ENCODE results near the gene FAM135A. TPM values are rescaled to one million over a fixed set of nuclear protein-coding genes. Genes with fewer than 3 reads are reported as not detected.
"Not testable (repeated sequence)": the region's sequence is repeated elsewhere in the genome, so short reads cannot be mapped to it uniquely, and the experiment has no call there.

FAM135A gene
- total RNA-seq, 1 donor from 2014 or later, result 11.4 TPM

GRCh38 chr6:70436320-70436719 is 23.0 kb downstream of the FAM135A start:
- DNase-seq (ENCODE audit: missing footprints) (no peak), ATAC-seq (no peak)
- intact Hi-C loops (cut with DNase I), result no loop called here

DNA sequence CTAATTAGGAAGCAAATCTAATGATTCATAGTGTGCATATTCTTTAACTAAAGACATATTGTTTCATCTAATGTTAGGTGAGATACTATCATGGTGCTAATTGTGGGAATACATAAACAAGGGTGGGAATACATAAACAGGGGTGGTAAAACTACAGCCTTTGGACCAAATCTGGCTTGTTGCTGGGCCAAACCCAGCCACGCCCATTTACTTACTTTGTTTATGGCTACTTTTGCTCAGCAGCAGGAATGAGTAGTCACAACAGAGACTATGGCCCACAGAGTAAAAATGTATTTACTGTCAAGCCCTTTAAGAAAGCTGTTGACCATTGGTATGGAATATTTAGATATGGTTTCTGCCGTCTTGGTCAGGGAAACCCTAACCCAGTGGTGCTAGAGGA is 31.7 kb downstream of the FAM135A start:
- intact Hi-C loops (cut with DNase I), result no loop called here
- DNase-seq (ENCODE audit: missing footprints), result no peak

DNA sequence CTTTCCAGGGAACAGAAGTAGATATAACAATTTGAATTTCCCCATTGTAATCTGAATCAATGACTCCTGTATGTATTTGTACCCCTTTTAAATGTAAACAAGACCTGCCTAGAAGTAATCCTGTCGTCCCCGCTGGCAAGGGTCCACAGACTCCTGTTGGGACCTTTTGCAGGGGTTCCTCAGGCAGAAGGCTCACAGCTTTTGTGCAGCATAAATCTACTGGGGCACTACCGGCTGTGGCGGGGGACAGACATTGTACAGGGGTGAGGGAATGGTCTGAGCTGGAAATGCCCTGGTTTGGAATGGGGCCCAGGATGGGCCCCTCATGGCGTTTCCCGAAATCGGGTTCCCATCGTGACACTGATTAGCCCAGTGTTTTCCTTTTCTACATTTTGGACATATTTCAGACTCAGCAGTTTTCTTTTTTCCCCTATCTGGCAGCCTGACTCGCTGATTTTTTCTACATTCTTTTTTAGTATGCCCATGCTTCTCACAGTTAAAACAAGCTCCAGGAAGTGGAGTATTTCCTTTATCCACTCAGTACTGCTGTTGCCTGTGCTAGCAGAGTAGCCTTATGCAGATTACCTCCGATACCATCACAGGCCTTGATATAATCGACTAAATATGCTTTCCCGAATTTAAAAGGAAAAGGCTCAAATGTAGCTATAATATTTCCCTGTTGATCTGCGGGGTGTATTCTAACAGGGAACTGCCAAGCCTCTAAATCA is 34.2 kb downstream of the FAM135A start:
- ATAC-seq; DNase-seq (ENCODE audit: missing footprints); intact Hi-C loops (cut with DNase I): not testable (repeated sequence)

More for the DNA sequence above, 31.7 kb downstream of the FAM135A start:
- no peak for ATAC-seq

- intact Hi-C loops (cut with DNase I); DNase-seq (ENCODE audit: missing footprints): not testable (repeated sequence)
These were observed 40.6 kb downstream of the FAM135A start for GRCh38 chr6:70453899-70454298.

GRCh38 chr6:70456735-70457134 is 43.4 kb downstream of the FAM135A start:
- intact Hi-C loops (cut with DNase I), result no loop called here
- ATAC-seq, result no peak
- no peak for DNase-seq (ENCODE audit: missing footprints)

More at GRCh38 chr6:70453899-70454298, 40.6 kb downstream of the FAM135A start:
- not testable (repeated sequence) for ATAC-seq

DNA sequence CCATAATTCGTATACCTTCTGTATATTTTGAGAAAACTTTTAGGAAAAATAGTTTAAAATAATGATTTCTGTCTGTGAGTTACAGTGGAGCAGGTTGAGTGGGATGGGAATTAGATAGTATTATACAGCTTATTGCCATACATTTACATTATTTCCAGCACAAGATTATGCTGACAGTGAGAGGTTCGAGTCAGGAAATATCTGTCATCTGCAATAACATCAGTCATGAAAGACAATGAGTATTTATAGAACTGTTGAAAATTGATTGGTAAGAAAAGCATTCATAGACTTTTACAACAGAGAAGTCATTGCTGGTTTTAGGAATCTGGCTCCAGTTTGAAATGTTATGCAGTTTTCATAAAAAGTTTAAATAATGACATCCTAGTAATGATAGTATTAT is 45.9 kb downstream of the FAM135A start:
- DNase-seq (ENCODE audit: missing footprints) (no peak), ATAC-seq (no peak)
- intact Hi-C loops (cut with DNase I), result no loop called here

GRCh38 chr6:70459699-70460098 is 46.4 kb downstream of the FAM135A start:
- DNase-seq (ENCODE audit: missing footprints); intact Hi-C loops (cut with DNase I); ATAC-seq: not testable (repeated sequence)

DNA sequence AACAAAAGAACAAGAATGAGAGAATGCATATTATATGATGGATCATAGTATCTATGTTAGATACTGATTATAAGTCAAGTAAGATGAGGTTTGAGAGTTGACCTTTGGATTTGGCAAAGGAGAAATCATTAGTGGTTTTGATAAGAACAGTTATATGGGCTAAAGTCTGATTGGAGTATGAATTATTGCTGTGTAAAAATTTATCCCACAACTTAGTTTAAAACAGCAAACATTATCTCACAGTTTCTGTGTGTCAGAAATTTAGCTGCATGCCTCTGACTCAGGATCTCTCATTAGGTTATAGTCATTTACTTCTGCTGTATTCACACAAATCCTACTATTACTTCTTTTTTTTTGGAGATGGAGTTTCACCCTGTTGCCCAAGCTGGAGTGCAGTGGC is 56.7 kb downstream of the FAM135A start:
- no peak for DNase-seq (ENCODE audit: missing footprints)
- intact Hi-C loops (cut with DNase I), result no loop called here
- ATAC-seq, result no peak

GRCh38 chr6:70470510-70470909 is 57.2 kb downstream of the FAM135A start:
- intact Hi-C loops (cut with DNase I); DNase-seq (ENCODE audit: missing footprints); ATAC-seq: not testable (repeated sequence)

- DNase-seq (ENCODE audit: missing footprints) (no peak), ATAC-seq (no peak)
- intact Hi-C loops (cut with DNase I), result no loop called here
These were observed 61.4 kb downstream of the FAM135A start for GRCh38 chr6:70474751-70475150.

DNA sequence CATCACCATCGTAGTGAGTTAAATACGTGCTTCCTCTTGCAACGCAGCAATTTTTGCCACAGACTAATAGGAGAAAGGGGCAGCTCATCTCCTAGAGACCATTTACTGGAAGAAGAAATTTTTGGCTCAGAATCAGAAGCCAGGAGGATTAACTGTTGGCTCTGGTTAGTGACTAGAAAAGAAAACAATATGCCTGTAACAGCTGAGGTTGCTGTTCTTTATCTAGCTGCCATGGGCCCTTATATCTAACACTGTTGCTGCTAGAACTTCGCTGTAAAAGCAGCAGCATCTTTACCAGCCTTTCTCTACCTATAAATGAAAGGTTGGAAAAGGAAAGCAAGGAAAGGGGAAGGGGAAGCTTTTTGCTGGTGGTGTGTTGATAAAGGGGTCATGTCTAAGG is 65.9 kb downstream of the FAM135A start:
- DNase-seq (ENCODE audit: missing footprints) (no peak), ATAC-seq (no peak)
- intact Hi-C loops (cut with DNase I), result no loop called here

- intact Hi-C loops (cut with DNase I); ATAC-seq; DNase-seq (ENCODE audit: missing footprints): not testable (repeated sequence)
These were observed 73.3 kb downstream of the FAM135A start for GRCh38 chr6:70486638-70487037.

- ATAC-seq (no peak), DNase-seq (ENCODE audit: missing footprints) (no peak)
- intact Hi-C loops (cut with DNase I), result no loop called here
These were observed 76.1 kb downstream of the FAM135A start for GRCh38 chr6:70489364-70489763.

DNA sequence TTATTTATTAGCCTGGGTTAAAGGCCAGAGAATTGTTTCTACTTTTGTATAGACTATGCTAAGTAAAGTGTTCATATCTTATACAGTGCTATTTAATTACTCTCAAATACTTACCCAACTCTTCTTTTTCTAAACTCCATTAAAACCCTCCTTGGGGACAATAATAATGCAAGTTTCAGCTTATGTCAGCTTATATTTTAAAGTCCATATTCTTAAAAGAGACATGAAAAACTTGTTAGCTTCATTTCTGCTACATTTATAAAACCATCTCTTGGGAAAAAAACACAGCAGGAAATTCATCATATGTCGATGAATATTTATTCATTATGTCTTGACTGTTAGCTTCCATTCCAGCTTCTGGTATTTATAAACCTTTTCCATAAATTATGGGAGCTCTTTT is 81.5 kb downstream of the FAM135A start:
- ATAC-seq (no peak), DNase-seq (ENCODE audit: missing footprints) (no peak)
- intact Hi-C loops (cut with DNase I), result no loop called here

- ATAC-seq; intact Hi-C loops (cut with DNase I); DNase-seq (ENCODE audit: missing footprints): not testable (repeated sequence)
These were observed 82.5 kb downstream of the FAM135A start for GRCh38 chr6:70495790-70496189.

GRCh38 chr6:70502484-70502883 is 89.2 kb downstream of the FAM135A start:
- intact Hi-C loops (cut with DNase I), result no loop called here
- no peak for DNase-seq (ENCODE audit: missing footprints)
- no peak for ATAC-seq

- DNase-seq (ENCODE audit: missing footprints) (no peak), ATAC-seq (no peak)
- intact Hi-C loops (cut with DNase I), result no loop called here
These were observed 90.6 kb downstream of the FAM135A start for GRCh38 chr6:70503813-70504465.

DNA sequence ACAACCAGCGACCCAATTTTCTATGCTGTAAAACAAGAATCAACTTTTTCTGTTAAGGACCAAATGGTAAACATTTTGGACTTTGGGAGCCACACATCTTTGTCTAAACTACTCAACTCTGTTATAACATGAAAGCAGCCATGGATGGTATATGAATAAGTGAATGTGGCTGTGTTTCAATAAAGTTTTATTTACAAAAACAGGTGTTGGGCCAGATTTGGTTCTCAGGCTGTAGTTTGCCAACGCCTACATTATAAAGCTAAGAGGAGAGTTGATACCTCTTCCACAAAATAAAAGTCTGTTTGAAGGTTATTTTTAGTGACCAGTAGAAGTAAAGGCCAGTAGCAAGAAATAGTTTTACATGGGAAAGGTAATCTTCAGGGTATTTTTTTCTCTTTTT is 93.0 kb downstream of the FAM135A start:
- intact Hi-C loops (cut with DNase I), result no loop called here
- DNase-seq (ENCODE audit: missing footprints), result no peak
- ATAC-seq, result no peak

- intact Hi-C loops (cut with DNase I), result no loop called here
- DNase-seq (ENCODE audit: missing footprints) (no peak), ATAC-seq (no peak)
These were observed 93.9 kb downstream of the FAM135A start for GRCh38 chr6:70507161-70507560.

DNA sequence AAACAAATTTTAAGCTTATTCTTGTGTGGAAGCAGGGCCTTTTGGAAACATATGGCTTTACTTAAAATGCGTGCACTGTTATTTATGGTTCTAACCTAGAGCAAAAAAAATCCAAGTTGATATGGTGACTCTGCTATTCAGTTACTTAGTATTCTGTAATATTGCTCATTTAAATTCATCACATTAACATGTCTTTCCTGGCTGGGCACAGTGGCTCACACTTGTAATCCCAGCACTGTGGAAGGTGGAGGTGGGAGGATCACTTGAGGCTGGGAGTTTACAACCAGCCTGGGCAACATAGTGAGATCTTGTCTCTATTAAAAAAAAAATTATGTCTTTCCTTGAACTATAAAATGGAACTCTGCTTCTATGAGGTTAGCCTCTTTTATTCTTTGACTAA is 95.6 kb downstream of the FAM135A start:
- DNase-seq (ENCODE audit: missing footprints) (no peak), ATAC-seq (no peak)
- intact Hi-C loops (cut with DNase I), result no loop called here

All from Right ventricle myocardium inferior (tissue), 1 donor.